Measurements from ENCODE around the gene GVQW3.

DNA sequence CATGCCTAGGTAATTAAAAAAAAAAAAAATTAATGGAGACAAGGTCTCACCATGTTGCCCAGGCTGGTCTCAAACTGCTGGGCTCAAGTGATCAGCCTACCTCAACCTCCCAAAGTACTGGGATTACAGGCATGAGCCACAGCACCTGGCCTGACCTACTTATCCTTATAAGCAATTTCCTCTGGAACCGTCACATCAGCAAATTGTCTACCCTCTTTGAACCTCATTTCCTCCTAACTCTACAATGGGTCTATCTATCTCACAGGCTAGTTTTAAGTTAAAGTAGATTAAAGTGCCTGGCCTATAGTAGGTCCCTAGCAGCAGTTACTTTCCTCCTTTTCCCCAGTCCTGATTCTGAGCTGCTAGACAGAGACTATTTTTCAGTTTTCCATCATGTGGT lies 43.7 kb upstream of the GVQW3 start:
- TF ChIP-seq, protein P1, sequence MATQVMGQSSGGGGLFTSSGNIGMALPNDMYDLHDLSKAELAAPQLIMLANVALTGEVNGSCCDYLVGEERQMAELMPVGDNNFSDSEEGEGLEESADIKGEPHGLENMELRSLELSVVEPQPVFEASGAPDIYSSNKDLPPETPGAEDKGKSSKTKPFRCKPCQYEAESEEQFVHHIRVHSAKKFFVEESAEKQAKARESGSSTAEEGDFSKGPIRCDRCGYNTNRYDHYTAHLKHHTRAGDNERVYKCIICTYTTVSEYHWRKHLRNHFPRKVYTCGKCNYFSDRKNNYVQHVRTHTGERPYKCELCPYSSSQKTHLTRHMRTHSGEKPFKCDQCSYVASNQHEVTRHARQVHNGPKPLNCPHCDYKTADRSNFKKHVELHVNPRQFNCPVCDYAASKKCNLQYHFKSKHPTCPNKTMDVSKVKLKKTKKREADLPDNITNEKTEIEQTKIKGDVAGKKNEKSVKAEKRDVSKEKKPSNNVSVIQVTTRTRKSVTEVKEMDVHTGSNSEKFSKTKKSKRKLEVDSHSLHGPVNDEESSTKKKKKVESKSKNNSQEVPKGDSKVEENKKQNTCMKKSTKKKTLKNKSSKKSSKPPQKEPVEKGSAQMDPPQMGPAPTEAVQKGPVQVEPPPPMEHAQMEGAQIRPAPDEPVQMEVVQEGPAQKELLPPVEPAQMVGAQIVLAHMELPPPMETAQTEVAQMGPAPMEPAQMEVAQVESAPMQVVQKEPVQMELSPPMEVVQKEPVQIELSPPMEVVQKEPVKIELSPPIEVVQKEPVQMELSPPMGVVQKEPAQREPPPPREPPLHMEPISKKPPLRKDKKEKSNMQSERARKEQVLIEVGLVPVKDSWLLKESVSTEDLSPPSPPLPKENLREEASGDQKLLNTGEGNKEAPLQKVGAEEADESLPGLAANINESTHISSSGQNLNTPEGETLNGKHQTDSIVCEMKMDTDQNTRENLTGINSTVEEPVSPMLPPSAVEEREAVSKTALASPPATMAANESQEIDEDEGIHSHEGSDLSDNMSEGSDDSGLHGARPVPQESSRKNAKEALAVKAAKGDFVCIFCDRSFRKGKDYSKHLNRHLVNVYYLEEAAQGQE (IDR thresholded peaks at IDR 0.05; ENCODE audit: insufficient read depth in 1 of 2, low read depth in 2 of 2, low read length in 2 of 2): no peak
- TF ChIP-seq SIN3A (IDR thresholded peaks at IDR 0.05; ENCODE audit: borderline replicate concordance, insufficient read depth, low read length): no peak

Data from PFSK-1 (cell line).